Calu3 (cell line): Measurements from ENCODE around the gene SRPRA. TPM values are rescaled to one million over a fixed set of nuclear protein-coding genes. Genes with fewer than 3 reads are reported as not detected.
"Not testable (repeated sequence)": the region's sequence is repeated elsewhere in the genome, so short reads cannot be mapped to it uniquely, and the experiment has no call there.

Source experiments
- BruUV-seq: library from RNA; stranded (reverse); fragments of 400-500 nt; replicated peaks from 2 replicates; lab custom pipeline; 2021; lab: Mats Ljungman, UMichigan
- CTCF ChIA-PET: fragments of 300-600 bp; sonication (Branson Sonifier 250); formaldehyde crosslinking; loops from one replicate; lab custom pipeline; 2022; ENCODE audit warnings: antibody characterized with exemption; lab: Charles Lee
- DNase-seq: peaks from one replicate; pipeline ENCODE4 v3.0.0; 2022
- H3K27ac Mint-ChIP-seq: one replicate; pipeline ENCODE4 v1.8.0; 2022; ENCODE audit warnings: mixed read lengths; ENCODE audit not compliant: unreplicated experiment
- H3K27me3 Mint-ChIP-seq: one replicate; pipeline ENCODE4 v1.8.0; 2022; ENCODE audit warnings: mixed read lengths; ENCODE audit not compliant: unreplicated experiment
- H3K36me3 Mint-ChIP-seq: one replicate; pipeline ENCODE4 v1.8.0; 2022; ENCODE audit warnings: mild to moderate bottlenecking, moderate library complexity, mixed read lengths; ENCODE audit not compliant: insufficient read depth, unreplicated experiment
- H3K4me1 Mint-ChIP-seq: one replicate; pipeline ENCODE4 v1.8.0; 2022; ENCODE audit warnings: mild to moderate bottlenecking, low read depth, mixed read lengths; ENCODE audit not compliant: unreplicated experiment
- H3K4me3 Mint-ChIP-seq: one replicate; pipeline ENCODE4 v1.8.0; 2022; ENCODE audit warnings: mild to moderate bottlenecking, low read depth, moderate library complexity, mixed read lengths; ENCODE audit not compliant: unreplicated experiment
- H3K9me3 Mint-ChIP-seq: one replicate; pipeline ENCODE4 v1.8.0; 2022; ENCODE audit warnings: low read depth, mixed read lengths; ENCODE audit not compliant: unreplicated experiment
- intact Hi-C: fragments of 100-400 bp; cut with micrococcal nuclease; formaldehyde crosslinking; loops from one replicate; pipeline ENCODE4 v1.10.0; 2022; ENCODE audit not compliant: unreplicated experiment
- total RNA-seq: library from RNA; stranded (reverse); gene quantifications from 2 replicates; pipeline ENCODE4 v1.2.3, GENCODE V29; 2022
- TF ChIP-seq, protein P1 (sequence below): fragments of 200-600 bp; IDR thresholded peaks from one replicate; pipeline ENCODE4 v1.8.0; 2022; ENCODE audit warnings: antibody characterized with exemption; ENCODE audit not compliant: unreplicated experiment

The SRPRA gene
- total RNA-seq, 1 experiment from 2014 or later, result 66.4 TPM

DNA sequence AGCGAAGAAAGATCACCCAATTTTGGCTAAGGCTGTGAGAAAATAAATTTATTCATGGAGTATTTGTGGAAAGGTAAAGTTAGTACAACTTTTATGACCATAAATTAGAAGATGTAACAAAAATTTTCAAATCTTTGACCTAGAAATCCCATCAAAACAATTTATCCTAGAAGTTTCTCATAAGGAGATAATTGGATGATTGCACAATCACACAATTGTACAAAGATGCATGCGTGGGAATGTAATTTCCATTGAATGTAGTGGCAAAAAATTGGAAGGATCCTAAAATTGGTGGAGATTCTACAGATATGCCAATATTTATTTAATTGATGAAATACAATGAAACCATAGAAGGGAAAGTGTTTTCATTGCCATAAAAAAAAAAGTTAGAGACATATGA is 11.6 kb downstream of the SRPRA start:
- BruUV-seq, result no TSS peak
- Mint-ChIP-seq H3K4me3 (no peak overlapping the region), H3K27ac (no peak overlapping the region), H3K4me1 (no peaks in the 10 kb centered on the region), H3K36me3 (peaks cover 20% of the 10 kb centered on the region), H3K27me3 (no peaks in the 10 kb centered on the region), H3K9me3 (no peaks in the 10 kb centered on the region)
- intact Hi-C loops, result no loop called here
- no peak for DNase-seq
- CTCF ChIA-PET, result no interaction called here
- TF ChIP-seq, protein P1, sequence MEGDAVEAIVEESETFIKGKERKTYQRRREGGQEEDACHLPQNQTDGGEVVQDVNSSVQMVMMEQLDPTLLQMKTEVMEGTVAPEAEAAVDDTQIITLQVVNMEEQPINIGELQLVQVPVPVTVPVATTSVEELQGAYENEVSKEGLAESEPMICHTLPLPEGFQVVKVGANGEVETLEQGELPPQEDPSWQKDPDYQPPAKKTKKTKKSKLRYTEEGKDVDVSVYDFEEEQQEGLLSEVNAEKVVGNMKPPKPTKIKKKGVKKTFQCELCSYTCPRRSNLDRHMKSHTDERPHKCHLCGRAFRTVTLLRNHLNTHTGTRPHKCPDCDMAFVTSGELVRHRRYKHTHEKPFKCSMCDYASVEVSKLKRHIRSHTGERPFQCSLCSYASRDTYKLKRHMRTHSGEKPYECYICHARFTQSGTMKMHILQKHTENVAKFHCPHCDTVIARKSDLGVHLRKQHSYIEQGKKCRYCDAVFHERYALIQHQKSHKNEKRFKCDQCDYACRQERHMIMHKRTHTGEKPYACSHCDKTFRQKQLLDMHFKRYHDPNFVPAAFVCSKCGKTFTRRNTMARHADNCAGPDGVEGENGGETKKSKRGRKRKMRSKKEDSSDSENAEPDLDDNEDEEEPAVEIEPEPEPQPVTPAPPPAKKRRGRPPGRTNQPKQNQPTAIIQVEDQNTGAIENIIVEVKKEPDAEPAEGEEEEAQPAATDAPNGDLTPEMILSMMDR, result no peak

DNA sequence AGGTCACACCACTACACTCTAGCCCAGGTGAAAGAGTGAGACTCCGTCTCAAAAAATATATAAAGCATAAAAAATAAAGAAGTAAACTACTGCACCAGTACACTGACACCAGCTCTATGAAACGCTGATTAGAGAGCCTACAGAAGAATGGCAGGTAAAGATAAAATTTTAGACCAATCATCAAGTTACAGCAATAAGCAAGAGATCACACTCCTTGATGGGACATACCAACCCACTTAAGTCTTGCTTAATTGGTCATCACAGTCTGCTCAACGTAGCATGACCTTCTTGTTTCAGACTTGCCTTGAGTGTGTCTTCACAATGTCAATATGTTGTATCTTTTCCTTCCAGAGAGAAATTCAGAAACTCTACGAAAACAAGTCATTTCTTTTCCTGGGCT is 12.5 kb downstream of the SRPRA start:
- no peaks in the 10 kb centered on the region for H3K27me3 Mint-ChIP-seq
- H3K4me1 Mint-ChIP-seq, result no peaks in the 10 kb centered on the region
- CTCF ChIA-PET, result no interaction called here
- intact Hi-C loops, result no loop called here
- no peak overlapping the region for H3K4me3 Mint-ChIP-seq
- H3K9me3 Mint-ChIP-seq, result no peaks in the 10 kb centered on the region
- H3K36me3 Mint-ChIP-seq, result peaks cover 18% of the 10 kb centered on the region
- no peak for DNase-seq
- TF ChIP-seq, protein P1, result no peak
- H3K27ac Mint-ChIP-seq, result no peak overlapping the region
- no TSS peak for BruUV-seq

DNA sequence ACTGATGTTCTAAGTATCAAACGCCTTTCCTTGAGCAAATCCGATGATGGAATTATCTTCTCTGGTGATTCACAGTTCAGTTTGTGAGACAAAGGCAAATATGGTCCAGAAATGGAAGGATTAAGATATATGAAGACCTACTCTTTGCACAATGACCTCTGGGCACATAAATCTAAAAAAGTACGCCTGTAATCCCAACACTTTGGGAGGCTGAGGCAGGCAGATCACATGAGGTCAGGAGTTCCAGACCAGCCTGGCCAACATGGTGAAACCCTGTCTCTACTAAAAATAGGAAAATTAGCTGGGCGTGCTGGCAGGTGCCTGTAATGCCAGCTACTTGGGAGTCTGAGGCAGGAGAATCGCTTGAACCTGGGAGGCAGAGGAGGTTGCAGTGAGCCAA is 13.2 kb downstream of the SRPRA start:
- CTCF ChIA-PET, H3K4me1 Mint-ChIP-seq, H3K27ac Mint-ChIP-seq, BruUV-seq, H3K27me3 Mint-ChIP-seq, H3K9me3 Mint-ChIP-seq, DNase-seq, H3K4me3 Mint-ChIP-seq, intact Hi-C loops: not testable (repeated sequence)
- H3K36me3 Mint-ChIP-seq, result peaks cover 14% of the 10 kb centered on the region

DNA sequence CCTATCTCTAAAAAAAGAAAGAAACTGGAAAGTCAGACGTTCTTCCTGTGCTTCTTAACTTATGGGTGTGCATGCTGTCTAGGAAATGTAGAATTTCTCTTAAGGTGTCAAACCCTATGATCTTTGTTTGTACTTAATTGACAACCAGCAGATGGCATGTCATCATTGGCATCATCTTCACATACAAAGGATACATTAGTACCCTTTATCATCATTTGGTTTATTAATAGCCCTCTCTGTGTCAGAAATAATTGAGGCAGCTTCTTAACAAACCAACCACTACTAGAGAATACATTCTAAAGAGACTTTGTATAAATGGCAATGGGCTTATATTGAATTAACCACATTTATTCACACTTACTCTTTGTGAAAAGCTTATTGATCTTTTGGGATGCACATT is 13.9 kb downstream of the SRPRA start:
- H3K9me3 Mint-ChIP-seq, result no peaks in the 10 kb centered on the region
- no peaks in the 10 kb centered on the region for H3K4me1 Mint-ChIP-seq
- TF ChIP-seq, protein P1, result no peak
- BruUV-seq, result no TSS peak
- no peak overlapping the region for H3K4me3 Mint-ChIP-seq
- intact Hi-C loops, result no loop called here
- DNase-seq, result no peak
- H3K27me3 Mint-ChIP-seq, result no peaks in the 10 kb centered on the region
- no peak overlapping the region for H3K27ac Mint-ChIP-seq
- H3K36me3 Mint-ChIP-seq, result peaks cover 14% of the 10 kb centered on the region
- CTCF ChIA-PET, result no interaction called here

DNA sequence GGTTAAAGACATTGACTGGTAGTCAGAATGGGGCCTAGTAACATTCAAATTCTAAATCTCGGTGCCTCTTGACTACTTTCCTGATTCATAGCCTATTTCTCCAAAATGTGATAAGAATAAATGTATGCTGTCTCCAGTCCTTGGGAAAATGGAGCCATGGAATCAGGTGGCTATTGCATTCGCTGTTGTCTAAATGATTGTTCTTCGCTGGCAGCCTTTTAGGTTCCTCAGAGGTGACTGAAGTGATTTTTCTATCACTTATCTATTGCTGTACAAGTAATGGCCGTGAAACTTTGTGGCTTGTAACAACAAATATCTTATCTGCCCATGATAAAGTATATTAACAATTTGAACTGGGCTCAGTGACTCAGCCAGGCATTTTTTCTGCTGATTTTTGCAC is 15.4 kb downstream of the SRPRA start:
- Mint-ChIP-seq H3K4me1 (no peaks in the 10 kb centered on the region), H3K27ac (no peak overlapping the region), H3K36me3 (peaks cover 14% of the 10 kb centered on the region), H3K4me3 (no peak overlapping the region), H3K27me3 (no peaks in the 10 kb centered on the region), H3K9me3 (no peaks in the 10 kb centered on the region)
- no TSS peak for BruUV-seq
- TF ChIP-seq, protein P1, result no peak
- no peak for DNase-seq
- intact Hi-C loops, result no loop called here
- CTCF ChIA-PET, result no interaction called here
